ENCODE measurements around the gene WDR86. TPM values are rescaled to one million over a fixed set of nuclear protein-coding genes. Genes with fewer than 3 reads are reported as not detected.

Gene WDR86
- total RNA-seq, 1 experiment from 2014 or later, result not detected

DNA sequence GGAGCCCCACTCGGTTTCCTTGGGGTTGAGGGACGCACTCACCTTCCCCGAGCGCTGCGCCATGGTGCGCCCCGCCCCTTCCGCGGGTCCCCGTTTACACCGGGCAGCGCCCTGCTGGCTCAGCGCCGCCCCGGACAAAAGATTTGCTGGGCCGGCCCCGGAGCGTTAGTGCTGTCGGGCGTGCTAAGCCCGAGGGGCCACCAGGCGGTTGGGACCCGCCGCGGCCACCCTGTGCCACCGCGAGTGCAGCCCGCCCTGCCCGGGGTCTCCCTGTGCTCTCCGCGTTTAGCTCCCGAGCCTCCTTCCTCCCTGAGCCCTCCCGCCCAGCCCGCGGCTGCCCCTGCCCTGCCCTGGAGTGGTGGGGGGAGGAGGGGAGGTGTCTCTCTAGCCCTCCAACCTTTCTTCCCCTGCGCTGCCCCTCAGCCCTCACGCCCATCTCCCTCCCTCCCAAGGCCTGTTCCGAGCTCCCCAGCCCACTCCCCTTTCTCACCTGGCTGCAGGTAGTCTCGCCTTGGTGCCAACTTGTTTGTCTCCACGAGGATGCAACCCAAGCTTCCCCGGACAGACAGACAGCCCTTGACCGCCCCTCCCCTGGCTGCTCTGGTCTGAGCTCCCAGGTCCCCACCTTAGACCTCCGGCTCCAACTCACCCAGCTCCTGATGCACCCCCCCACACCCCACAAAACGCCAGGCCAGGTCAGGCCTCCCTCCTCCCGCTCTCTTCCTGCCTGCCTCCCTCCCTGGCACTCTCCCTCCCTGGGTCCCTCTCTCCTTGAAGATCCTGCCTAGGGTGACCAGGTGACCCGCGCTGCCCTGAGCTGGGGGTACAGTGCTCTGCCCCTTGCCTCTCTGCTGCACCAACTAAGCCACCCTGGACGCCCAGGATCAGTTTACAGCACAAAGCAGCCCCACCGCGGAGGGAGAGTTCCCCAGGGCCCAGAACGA, 30.3 kb upstream of the WDR86 start, which contains the start of gene CRYGN:
CRYGN (minus strand) TSS at position 287 of the 944 bp plus-strand sequence; CDS start at position 63, 224 bp downstream.
- H3K9me3 ChIP-seq (ENCODE audit: control insufficient read depth in 1 of 2, insufficient read depth in 1 of 2, low read depth in 1 of 2, low read length in 2 of 2), result no peaks in the 10 kb centered on the region
- no peaks in the 10 kb centered on the region for H3K79me2 ChIP-seq (ENCODE audit: insufficient read depth, low read length)
- H3K9me2 ChIP-seq (ENCODE audit: insufficient read depth), result no peaks in the 10 kb centered on the region
- intact Hi-C loops (cut with micrococcal nuclease), result no loop called here
- no peaks in the 10 kb centered on the region for H4K20me1 ChIP-seq (ENCODE audit: insufficient read depth)
- no peak within 1 kb of the TSS for H2AFZ ChIP-seq (ENCODE audit: low read depth, low read length, poor library complexity, severe bottlenecking)
- RAD21 ChIA-PET (ENCODE audit: low non-redundant PET in 1 of 2, low total read pairs in 2 of 2, uncharacterized antibody in 2 of 2, unreplicated experiment in 2 of 2), result no interaction called here
- ATAC-seq, result no peak
- no peak for DNase-seq (ENCODE audit: low read depth, low spot score)
- TF ChIP-seq ZFX (IDR thresholded peaks at IDR 0.05) (no peak), SP1 (IDR thresholded peaks at IDR 0.05; ENCODE audit: low read depth) (no peak), TCF7L2 (IDR thresholded peaks at IDR 0.05; ENCODE audit: borderline replicate concordance, extremely low read depth, insufficient read depth, insufficient read length) (no peak), EZH2phosphoT487 (IDR thresholded peaks at IDR 0.05; ENCODE audit: borderline replicate concordance) (no peak), YY1 (IDR thresholded peaks at IDR 0.05; ENCODE audit: extremely low read depth, insufficient replicate concordance, low read depth, low read length) (no peak), CBX3 (IDR thresholded peaks at IDR 0.05; ENCODE audit: low read depth) (no peak), POLR2A (IDR thresholded peaks at IDR 0.05; ENCODE audit: borderline replicate concordance, extremely low read depth, insufficient read depth, insufficient read length) (no peak), POLR2AphosphoS5 (IDR thresholded peaks at IDR 0.05; ENCODE audit: low read depth, low read length) (no peak), ZNF274 (IDR thresholded peaks at IDR 0.05; ENCODE audit: low read depth, low read length) (no peak)
- TF ChIP-seq, protein P1, sequence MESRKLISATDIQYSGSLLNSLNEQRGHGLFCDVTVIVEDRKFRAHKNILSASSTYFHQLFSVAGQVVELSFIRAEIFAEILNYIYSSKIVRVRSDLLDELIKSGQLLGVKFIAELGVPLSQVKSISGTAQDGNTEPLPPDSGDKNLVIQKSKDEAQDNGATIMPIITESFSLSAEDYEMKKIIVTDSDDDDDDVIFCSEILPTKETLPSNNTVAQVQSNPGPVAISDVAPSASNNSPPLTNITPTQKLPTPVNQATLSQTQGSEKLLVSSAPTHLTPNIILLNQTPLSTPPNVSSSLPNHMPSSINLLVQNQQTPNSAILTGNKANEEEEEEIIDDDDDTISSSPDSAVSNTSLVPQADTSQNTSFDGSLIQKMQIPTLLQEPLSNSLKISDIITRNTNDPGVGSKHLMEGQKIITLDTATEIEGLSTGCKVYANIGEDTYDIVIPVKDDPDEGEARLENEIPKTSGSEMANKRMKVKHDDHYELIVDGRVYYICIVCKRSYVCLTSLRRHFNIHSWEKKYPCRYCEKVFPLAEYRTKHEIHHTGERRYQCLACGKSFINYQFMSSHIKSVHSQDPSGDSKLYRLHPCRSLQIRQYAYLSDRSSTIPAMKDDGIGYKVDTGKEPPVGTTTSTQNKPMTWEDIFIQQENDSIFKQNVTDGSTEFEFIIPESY (IDR thresholded peaks at IDR 0.05; ENCODE audit: extremely low read depth, insufficient replicate concordance, low read length), result no peak
- TF ChIP-seq, protein P2, sequence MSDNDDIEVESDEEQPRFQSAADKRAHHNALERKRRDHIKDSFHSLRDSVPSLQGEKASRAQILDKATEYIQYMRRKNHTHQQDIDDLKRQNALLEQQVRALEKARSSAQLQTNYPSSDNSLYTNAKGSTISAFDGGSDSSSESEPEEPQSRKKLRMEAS (IDR thresholded peaks at IDR 0.05), result no peak
- TF ChIP-seq, protein P3, sequence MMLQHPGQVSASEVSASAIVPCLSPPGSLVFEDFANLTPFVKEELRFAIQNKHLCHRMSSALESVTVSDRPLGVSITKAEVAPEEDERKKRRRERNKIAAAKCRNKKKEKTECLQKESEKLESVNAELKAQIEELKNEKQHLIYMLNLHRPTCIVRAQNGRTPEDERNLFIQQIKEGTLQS (IDR thresholded peaks at IDR 0.05), result no peak
- TF ChIP-seq, protein P4, sequence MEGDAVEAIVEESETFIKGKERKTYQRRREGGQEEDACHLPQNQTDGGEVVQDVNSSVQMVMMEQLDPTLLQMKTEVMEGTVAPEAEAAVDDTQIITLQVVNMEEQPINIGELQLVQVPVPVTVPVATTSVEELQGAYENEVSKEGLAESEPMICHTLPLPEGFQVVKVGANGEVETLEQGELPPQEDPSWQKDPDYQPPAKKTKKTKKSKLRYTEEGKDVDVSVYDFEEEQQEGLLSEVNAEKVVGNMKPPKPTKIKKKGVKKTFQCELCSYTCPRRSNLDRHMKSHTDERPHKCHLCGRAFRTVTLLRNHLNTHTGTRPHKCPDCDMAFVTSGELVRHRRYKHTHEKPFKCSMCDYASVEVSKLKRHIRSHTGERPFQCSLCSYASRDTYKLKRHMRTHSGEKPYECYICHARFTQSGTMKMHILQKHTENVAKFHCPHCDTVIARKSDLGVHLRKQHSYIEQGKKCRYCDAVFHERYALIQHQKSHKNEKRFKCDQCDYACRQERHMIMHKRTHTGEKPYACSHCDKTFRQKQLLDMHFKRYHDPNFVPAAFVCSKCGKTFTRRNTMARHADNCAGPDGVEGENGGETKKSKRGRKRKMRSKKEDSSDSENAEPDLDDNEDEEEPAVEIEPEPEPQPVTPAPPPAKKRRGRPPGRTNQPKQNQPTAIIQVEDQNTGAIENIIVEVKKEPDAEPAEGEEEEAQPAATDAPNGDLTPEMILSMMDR (IDR thresholded peaks at IDR 0.05 in 2 of 3, conservative IDR thresholded peaks at IDR 0.05 in 1 of 3; ENCODE audit: borderline replicate concordance in 1 of 3, insufficient read depth in 1 of 3, low read depth in 2 of 3, low read length in 2 of 3), result no peak
- no peak within 1 kb of the TSS for H3K4me2 ChIP-seq (ENCODE audit: low read length)
- no peak within 1 kb of the TSS for H3K4me3 ChIP-seq (replicated peaks in 1 of 2; ENCODE audit: low read depth in 1 of 2, low read length in 2 of 2)
- CTCF ChIA-PET, result no interaction called here
- no TSS peak for BruUV-seq (replicated peaks)
- peaks cover 0 to 5% of the 10 kb centered on the region in 2 experiments; a peak in 1 of 4 replicates for H3K4me1 ChIP-seq (ENCODE audit: control insufficient read depth in 1 of 2, insufficient read depth in 2 of 2, low read length in 2 of 2)
- POLR2A ChIA-PET, result no interaction called here
- no peaks in the 10 kb centered on the region for H3K27me3 ChIP-seq (ENCODE audit: insufficient read depth, low read length)
- H3K9ac ChIP-seq (ENCODE audit: low read length), result no peak within 1 kb of the TSS
- H3K36me3 ChIP-seq (ENCODE audit: control insufficient read depth in 1 of 2, insufficient read depth in 2 of 2, low read length in 2 of 2), result no peaks in the 10 kb centered on the region
- no peak within 1 kb of the TSS for H3K27ac ChIP-seq (ENCODE audit: low read depth, low read length)

Data from HCT116 (cell line).